ENCODE data around the gene AIG1.

AIG1 gene

DNA sequence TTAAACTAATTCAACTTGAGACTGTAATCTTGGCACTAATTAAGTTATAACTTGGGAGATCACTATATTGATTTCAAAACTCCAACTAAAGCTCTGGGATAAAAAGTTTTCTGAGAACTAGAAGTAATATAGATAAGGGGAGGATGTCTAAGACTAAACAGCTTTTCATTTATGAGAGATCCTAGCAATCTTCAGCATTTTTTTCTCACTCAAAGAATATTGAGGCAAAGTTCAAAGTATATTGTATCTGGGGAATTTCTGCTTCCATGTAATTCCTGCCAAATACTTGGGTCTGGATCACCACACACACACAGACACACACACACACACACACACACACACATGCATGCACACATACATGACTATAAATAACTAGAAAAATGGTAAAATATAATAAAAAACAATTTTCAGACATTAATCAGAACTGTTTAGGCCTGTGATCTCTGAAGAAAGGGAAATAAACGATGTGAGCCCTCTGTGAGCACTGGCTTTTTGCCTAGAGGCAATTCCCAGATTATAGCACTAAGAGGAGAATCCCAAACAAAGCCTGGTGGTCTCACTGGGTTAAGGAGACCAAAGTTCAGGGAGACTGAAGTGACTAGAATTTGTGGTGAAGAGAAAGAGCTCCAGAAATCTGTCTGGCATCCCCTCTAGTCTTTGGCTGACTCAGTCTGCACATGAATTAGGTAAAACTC, 297.0 kb downstream of the AIG1 start:
- no peaks in the 10 kb centered on the region for H3K36me3 ChIP-seq
- no peaks in the 10 kb centered on the region for H3K9me3 ChIP-seq (ENCODE audit: severe bottlenecking)
- no peak overlapping the region for H3K27ac ChIP-seq
- TF ChIP-seq, protein P1, sequence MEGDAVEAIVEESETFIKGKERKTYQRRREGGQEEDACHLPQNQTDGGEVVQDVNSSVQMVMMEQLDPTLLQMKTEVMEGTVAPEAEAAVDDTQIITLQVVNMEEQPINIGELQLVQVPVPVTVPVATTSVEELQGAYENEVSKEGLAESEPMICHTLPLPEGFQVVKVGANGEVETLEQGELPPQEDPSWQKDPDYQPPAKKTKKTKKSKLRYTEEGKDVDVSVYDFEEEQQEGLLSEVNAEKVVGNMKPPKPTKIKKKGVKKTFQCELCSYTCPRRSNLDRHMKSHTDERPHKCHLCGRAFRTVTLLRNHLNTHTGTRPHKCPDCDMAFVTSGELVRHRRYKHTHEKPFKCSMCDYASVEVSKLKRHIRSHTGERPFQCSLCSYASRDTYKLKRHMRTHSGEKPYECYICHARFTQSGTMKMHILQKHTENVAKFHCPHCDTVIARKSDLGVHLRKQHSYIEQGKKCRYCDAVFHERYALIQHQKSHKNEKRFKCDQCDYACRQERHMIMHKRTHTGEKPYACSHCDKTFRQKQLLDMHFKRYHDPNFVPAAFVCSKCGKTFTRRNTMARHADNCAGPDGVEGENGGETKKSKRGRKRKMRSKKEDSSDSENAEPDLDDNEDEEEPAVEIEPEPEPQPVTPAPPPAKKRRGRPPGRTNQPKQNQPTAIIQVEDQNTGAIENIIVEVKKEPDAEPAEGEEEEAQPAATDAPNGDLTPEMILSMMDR (IDR thresholded peaks at IDR 0.05; ENCODE audit: low read depth, low read length) = no peak
- H3K4me3 ChIP-seq (ENCODE audit: low read depth, low read length) = no peak overlapping the region
- no peaks in the 10 kb centered on the region for H3K27me3 ChIP-seq (ENCODE audit: insufficient read depth, low read depth, severe bottlenecking)
- DNase-seq = no peak

DNA sequence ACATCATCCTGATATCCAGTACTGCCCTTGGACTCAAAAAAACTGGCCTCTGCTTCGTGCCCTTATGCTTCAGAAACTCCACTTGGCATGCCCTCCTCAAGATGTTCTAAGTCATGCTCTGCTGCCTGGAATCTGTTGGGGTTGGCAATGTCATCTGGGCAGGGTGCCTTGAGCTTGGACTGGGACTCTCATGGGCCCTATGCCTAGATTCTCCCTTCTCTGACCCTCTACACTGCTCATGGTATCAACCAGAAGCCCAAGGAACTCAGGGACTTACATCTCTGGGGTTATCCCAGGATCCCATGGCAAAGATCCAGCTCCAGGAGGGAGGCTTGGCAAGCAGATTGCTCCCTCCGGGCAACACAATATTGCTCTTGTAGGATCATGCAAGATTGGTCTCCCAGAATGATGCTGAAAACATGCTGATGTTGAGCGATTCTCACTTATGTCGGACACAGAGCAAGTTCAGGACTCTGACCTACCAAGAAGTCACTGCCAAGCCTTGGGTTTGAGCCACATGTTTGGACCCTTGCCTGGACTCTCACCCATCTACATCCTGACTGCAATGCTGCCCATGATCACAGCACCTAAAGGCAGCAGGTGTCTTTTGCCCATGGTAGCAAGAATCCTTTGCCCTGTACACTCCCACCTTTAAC, 301.0 kb downstream of the AIG1 start:
- Histone ChIP-seq H3K9me3 (ENCODE audit: severe bottlenecking) (no peaks in the 10 kb centered on the region), H3K27me3 (ENCODE audit: insufficient read depth, low read depth, severe bottlenecking) (no peaks in the 10 kb centered on the region), H3K4me3 (ENCODE audit: low read depth, low read length) (no peak overlapping the region), H3K27ac (no peak overlapping the region), H3K36me3 (no peaks in the 10 kb centered on the region)
- TF ChIP-seq, protein P1 (IDR thresholded peaks at IDR 0.05; ENCODE audit: low read depth, low read length) = no peak
- no peak for DNase-seq

DNA sequence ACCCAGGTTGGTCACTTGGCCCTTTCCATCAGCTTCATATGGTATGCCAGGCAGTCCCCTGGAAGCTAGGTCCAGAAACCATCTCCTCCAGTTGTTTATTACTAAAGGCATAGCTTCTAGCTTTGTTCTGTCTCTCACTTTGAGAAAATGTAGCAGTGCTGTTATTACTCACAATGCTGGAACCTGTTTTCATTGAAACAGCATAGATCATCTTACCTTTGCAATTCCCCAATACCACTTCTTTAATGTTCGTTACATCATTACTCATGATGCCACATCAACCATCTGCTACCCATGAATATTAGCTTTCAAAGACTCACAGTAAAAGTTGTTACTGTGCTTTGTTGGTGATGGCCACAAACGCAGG, 301.5 kb downstream of the AIG1 start:
- H3K9me3 ChIP-seq (ENCODE audit: severe bottlenecking) = no peaks in the 10 kb centered on the region
- H3K27ac ChIP-seq = no peak overlapping the region
- no peaks in the 10 kb centered on the region for H3K27me3 ChIP-seq (ENCODE audit: insufficient read depth, low read depth, severe bottlenecking)
- TF ChIP-seq, protein P1 (IDR thresholded peaks at IDR 0.05; ENCODE audit: low read depth, low read length) = no peak
- no peak for DNase-seq
- no peaks in the 10 kb centered on the region for H3K36me3 ChIP-seq
- no peak overlapping the region for H3K4me3 ChIP-seq (ENCODE audit: low read depth, low read length)

DNA sequence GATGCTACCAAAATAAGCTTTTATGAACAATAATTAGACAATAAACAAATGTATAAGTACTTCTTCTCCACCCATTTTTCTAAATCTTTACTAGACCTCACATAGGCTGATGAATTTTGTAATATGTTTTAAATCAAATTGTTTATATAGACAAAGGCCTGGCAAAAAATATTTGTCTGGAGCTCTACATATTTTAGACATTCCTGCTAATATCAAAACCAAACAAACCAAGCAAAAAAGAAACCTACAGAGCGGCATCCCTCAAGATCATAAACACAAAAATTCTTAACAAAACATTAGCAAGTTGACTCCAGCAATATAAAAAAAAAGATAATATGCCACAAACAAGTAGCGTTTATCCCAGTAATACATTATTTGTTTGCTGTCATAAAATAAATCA, 302.6 kb downstream of the AIG1 start:
- TF ChIP-seq, protein P1 (IDR thresholded peaks at IDR 0.05; ENCODE audit: low read depth, low read length) = no peak

DNA sequence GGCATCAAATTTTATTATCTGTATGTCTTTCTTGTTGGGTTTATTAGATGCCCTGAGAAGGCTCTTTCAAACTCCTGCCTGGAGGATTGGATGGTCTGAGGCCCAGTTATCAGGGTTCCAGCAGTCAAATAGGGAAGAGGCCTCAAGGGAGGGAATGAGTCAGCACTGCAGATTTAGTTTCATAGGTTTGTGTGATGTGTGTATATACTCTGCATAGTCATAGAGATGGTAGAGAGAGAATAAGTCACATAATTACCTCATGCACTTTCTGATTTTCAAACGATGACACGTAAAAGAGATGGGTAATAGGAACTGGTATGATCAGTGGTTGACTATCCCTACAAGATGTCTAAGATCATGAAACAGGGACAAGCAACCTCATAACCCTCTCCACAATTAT, 307.7 kb downstream of the AIG1 start:
- Histone ChIP-seq H3K27me3 (ENCODE audit: insufficient read depth, low read depth, severe bottlenecking) (no peaks in the 10 kb centered on the region), H3K27ac (no peak overlapping the region), H3K9me3 (ENCODE audit: severe bottlenecking) (no peaks in the 10 kb centered on the region), H3K36me3 (no peaks in the 10 kb centered on the region), H3K4me3 (ENCODE audit: low read depth, low read length) (no peak overlapping the region)
- no peak for DNase-seq
- TF ChIP-seq, protein P1 (IDR thresholded peaks at IDR 0.05; ENCODE audit: low read depth, low read length) = no peak

More for the DNA sequence above, 302.6 kb downstream of the AIG1 start:
- Histone ChIP-seq H3K4me3 (ENCODE audit: low read depth, low read length) (no peak overlapping the region), H3K36me3 (no peaks in the 10 kb centered on the region), H3K9me3 (ENCODE audit: severe bottlenecking) (no peaks in the 10 kb centered on the region), H3K27ac (no peak overlapping the region), H3K27me3 (ENCODE audit: insufficient read depth, low read depth, severe bottlenecking) (no peaks in the 10 kb centered on the region)
- DNase-seq = no peak

Data from WERI-Rb-1 (cell line).